WTC11 (cell line): ENCODE measurements around the gene CLMP. TPM values are rescaled to one million over a fixed set of nuclear protein-coding genes. Genes with fewer than 3 reads are reported as not detected.

Source experiments
- ATAC-seq: fragments of 200-7000 bp; cut with Tn5 transposase; 2 replicates; pipeline ENCODE4 v1.10.0; 2021; ENCODE audit warnings: mild to moderate bottlenecking, moderate library complexity
- CTCF ChIA-PET: fragments of 300-600 bp; sonication (Branson Sonifier 250); formaldehyde crosslinking; loops from one replicate; lab custom pipeline; 2021; ENCODE audit warnings: antibody characterized with exemption; lab: Charles Lee
- POLR2A ChIA-PET: fragments of 350-600 bp; sonication (Branson Sonifier 250); formaldehyde crosslinking; loops from one replicate; lab custom pipeline; 2021; ENCODE audit warnings: antibody characterized with exemption; lab: Charles Lee
- DNase-seq: peaks from one replicate; pipeline ENCODE4 v3.0.0; 2021; ENCODE audit warnings: low spot score
- H3K27ac Mint-ChIP-seq: 2 replicates; pipeline ENCODE4 v1.8.0; 2021; ENCODE audit warnings: mixed read lengths
- H3K27me3 Mint-ChIP-seq: 2 replicates; pipeline ENCODE4 v1.8.0; 2021; ENCODE audit warnings: low read depth, mild to moderate bottlenecking, moderate library complexity, mixed read lengths
- H3K36me3 Mint-ChIP-seq: 2 replicates; pipeline ENCODE4 v1.8.0; 2021; ENCODE audit warnings: mixed read lengths
- H3K4me1 Mint-ChIP-seq: 2 replicates; pipeline ENCODE4 v1.8.0; 2022; ENCODE audit warnings: mixed read lengths
- H3K4me3 Mint-ChIP-seq: 2 replicates; pipeline ENCODE4 v1.8.0; 2021; ENCODE audit warnings: mild to moderate bottlenecking, moderate library complexity, mixed read lengths
- H3K9me3 Mint-ChIP-seq: 2 replicates; pipeline ENCODE4 v1.8.0; 2021; ENCODE audit warnings: mixed read lengths
- AFF4 ChIP-seq: sonication (generic); formaldehyde crosslinking; IDR thresholded peaks from 2 replicates; pipeline ENCODE4 v1.8.1; 2023; ENCODE audit warnings: mild to moderate bottlenecking, missing genetic modification reagents, borderline replicate concordance
- AR ChIP-seq: fragments of 250-450 bp; sonication (Bioruptor Pico); IDR thresholded peaks from 2 replicates; pipeline ENCODE4 v1.9.0; 2021; ENCODE audit warnings: mild to moderate bottlenecking
- ATF3 ChIP-seq: sonication (generic); formaldehyde crosslinking; conservative IDR thresholded peaks from 2 replicates; pipeline ENCODE4 v1.8.1; 2022; ENCODE audit warnings: mild to moderate bottlenecking, missing genetic modification reagents
- CDX4 ChIP-seq: fragments of 250-450 bp; sonication (Bioruptor Pico); IDR thresholded peaks from 2 replicates; pipeline ENCODE4 v1.9.0; 2021; ENCODE audit warnings: moderate library complexity, mild to moderate bottlenecking, inconsistent platforms, borderline replicate concordance
- CREB1 ChIP-seq: sonication (generic); formaldehyde crosslinking; IDR thresholded peaks from 2 replicates; pipeline ENCODE4 v1.8.0; 2023; ENCODE audit warnings: mild to moderate bottlenecking, missing genetic modification reagents
- ESRRA ChIP-seq: sonication (generic); formaldehyde crosslinking; IDR thresholded peaks from 2 replicates; pipeline ENCODE4 v1.8.1; 2022; ENCODE audit warnings: mild to moderate bottlenecking, missing genetic modification reagents, borderline replicate concordance
- FOXJ3 ChIP-seq: sonication (generic); formaldehyde crosslinking; IDR thresholded peaks from 2 replicates; pipeline ENCODE4 v1.9.0; 2021; ENCODE audit warnings: missing genetic modification reagents, mild to moderate bottlenecking, borderline replicate concordance
- GRHL2 ChIP-seq: fragments of 250-450 bp; sonication (Bioruptor Pico); IDR thresholded peaks from 2 replicates; pipeline ENCODE4 v1.8.0; 2022; ENCODE audit warnings: mild to moderate bottlenecking, moderate library complexity; ENCODE audit not compliant: insufficient replicate concordance, severe bottlenecking
- JUN ChIP-seq: sonication (generic); formaldehyde crosslinking; IDR thresholded peaks from 2 replicates; pipeline ENCODE4 v1.8.0; 2023; ENCODE audit warnings: mild to moderate bottlenecking, missing genetic modification reagents
- NFYB ChIP-seq: sonication (generic); formaldehyde crosslinking; conservative IDR thresholded peaks from 2 replicates; pipeline ENCODE4 v1.8.0; 2022; ENCODE audit warnings: low read depth, missing genetic modification reagents
- PRRX2 ChIP-seq: fragments of 250-450 bp; sonication (Bioruptor Pico); IDR thresholded peaks from 2 replicates; pipeline ENCODE4 v1.8.0; 2021; ENCODE audit warnings: mild to moderate bottlenecking
- TEAD1 ChIP-seq: sonication (generic); formaldehyde crosslinking; IDR thresholded peaks from 2 replicates; pipeline ENCODE4 v1.8.0; 2022; ENCODE audit warnings: mild to moderate bottlenecking, missing genetic modification reagents
- TEAD4 ChIP-seq: sonication (generic); formaldehyde crosslinking; IDR thresholded peaks from 2 replicates; pipeline ENCODE4 v1.8.0; 2022; ENCODE audit warnings: mild to moderate bottlenecking, missing genetic modification reagents
- ZBTB21 ChIP-seq: sonication (generic); formaldehyde crosslinking; IDR thresholded peaks from 2 replicates; pipeline ENCODE4 v1.8.1; 2023; ENCODE audit warnings: mild to moderate bottlenecking, missing genetic modification reagents, borderline replicate concordance
- ZBTB43 ChIP-seq: sonication (generic); formaldehyde crosslinking; IDR thresholded peaks from 2 replicates; pipeline ENCODE4 v1.8.1; 2023; ENCODE audit warnings: mild to moderate bottlenecking, missing genetic modification reagents
- total RNA-seq: library from RNA; stranded (reverse); gene quantifications from 3 replicates; pipeline ENCODE4 v1.2.3, GENCODE V29; 2021
- TF ChIP-seq, protein P1 (sequence below): sonication (generic); formaldehyde crosslinking; IDR thresholded peaks from 2 replicates; pipeline ENCODE4 v1.8.1; 2022; ENCODE audit warnings: low read depth, mild to moderate bottlenecking, moderate library complexity, missing genetic modification reagents, borderline replicate concordance

The CLMP gene
- total RNA-seq, 1 experiment from 2014 or later, result 20.0 TPM

DNA sequence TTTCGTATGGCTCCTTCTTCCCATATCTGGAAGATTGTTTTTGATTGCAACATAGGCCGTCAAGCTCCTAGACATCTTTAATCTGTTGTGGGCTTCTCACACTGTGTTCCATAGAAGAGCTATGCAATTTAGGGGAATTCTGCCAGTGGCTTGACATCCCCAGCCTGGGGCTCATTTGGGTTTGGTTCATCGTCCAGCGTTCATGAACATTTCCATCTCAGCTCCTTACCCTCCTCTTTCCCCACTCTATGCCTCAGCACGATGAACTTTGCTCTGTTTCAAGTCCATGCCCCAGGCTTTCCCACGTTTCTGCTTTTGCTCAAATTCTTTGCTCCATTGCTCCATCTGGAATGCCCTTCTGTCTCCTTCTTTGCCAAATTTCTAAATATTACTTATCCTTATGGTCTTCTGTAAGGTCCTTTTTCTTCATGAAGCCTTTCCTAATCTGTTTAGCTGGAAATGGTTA, 26.1 kb upstream of the CLMP start:
- POLR2A ChIA-PET, result no interaction called here
- H3K36me3 Mint-ChIP-seq, result no peaks in the 10 kb centered on the region
- H3K27ac Mint-ChIP-seq, result no peak overlapping the region
- no peak for TF ChIP-seq NFYB (CRISPR knock-in tag)
- no peak for TF ChIP-seq ZBTB21 (CRISPR knock-in tag)
- TF ChIP-seq CREB1 (CRISPR knock-in tag), result no peak
- TF ChIP-seq AR (CRISPR knock-in tag), result no peak
- no peak for TF ChIP-seq CDX4 (CRISPR knock-in tag)
- no peak for TF ChIP-seq AFF4 (CRISPR knock-in tag)
- TF ChIP-seq FOXJ3 (CRISPR knock-in tag), result no peak
- no peak for TF ChIP-seq PRRX2 (CRISPR knock-in tag)
- no peak for TF ChIP-seq TEAD1
- no peak for TF ChIP-seq ZBTB43
- no peak for TF ChIP-seq JUN
- TF ChIP-seq ESRRA (CRISPR knock-in tag), result no peak
- no peak for TF ChIP-seq GRHL2 (CRISPR knock-in tag)
- TF ChIP-seq ATF3, result no peak
- TF ChIP-seq, protein P1, sequence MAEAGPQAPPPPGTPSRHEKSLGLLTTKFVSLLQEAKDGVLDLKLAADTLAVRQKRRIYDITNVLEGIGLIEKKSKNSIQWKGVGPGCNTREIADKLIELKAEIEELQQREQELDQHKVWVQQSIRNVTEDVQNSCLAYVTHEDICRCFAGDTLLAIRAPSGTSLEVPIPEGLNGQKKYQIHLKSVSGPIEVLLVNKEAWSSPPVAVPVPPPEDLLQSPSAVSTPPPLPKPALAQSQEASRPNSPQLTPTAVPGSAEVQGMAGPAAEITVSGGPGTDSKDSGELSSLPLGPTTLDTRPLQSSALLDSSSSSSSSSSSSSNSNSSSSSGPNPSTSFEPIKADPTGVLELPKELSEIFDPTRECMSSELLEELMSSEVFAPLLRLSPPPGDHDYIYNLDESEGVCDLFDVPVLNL (CRISPR knock-in tag), result no peak
- TF ChIP-seq TEAD4 (CRISPR knock-in tag), result no peak
- no peak overlapping the region for H3K4me3 Mint-ChIP-seq
- peaks cover 23% of the 10 kb centered on the region for H3K9me3 Mint-ChIP-seq
- no peak for DNase-seq
- H3K4me1 Mint-ChIP-seq, result peaks cover 29% of the 10 kb centered on the region
- CTCF ChIA-PET, result interaction anchor here (0.7 kb wide), 1 partner anchor 57 kb away, joined by 3 read pairs; no protein-coding TSS in a partner anchor
- ATAC-seq, result no peak
- no peaks in the 10 kb centered on the region; the same call in 1 of the 2 replicates for H3K27me3 Mint-ChIP-seq
